ENCODE data around the gene MCCC1.

DNA sequence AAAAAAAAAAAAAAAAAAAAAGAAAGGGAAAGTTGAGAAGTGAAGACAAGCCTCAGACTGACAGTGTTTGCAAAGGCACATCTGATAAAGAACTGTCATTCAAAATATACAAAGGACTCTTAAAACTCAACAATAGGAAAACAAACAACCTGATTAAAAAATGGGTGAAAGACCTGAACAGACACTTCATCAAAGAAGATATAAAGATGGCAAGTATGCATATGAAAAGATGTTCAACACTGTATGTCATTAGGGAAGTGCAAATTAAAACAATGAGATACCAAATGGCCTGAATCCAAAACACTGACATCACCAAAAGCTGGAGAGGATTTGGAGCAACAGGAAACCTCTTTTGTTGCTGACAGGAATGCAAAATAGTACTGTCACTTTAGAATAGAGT, 48.6 kb downstream of the MCCC1 start:
- TF ChIP-seq, protein P1, sequence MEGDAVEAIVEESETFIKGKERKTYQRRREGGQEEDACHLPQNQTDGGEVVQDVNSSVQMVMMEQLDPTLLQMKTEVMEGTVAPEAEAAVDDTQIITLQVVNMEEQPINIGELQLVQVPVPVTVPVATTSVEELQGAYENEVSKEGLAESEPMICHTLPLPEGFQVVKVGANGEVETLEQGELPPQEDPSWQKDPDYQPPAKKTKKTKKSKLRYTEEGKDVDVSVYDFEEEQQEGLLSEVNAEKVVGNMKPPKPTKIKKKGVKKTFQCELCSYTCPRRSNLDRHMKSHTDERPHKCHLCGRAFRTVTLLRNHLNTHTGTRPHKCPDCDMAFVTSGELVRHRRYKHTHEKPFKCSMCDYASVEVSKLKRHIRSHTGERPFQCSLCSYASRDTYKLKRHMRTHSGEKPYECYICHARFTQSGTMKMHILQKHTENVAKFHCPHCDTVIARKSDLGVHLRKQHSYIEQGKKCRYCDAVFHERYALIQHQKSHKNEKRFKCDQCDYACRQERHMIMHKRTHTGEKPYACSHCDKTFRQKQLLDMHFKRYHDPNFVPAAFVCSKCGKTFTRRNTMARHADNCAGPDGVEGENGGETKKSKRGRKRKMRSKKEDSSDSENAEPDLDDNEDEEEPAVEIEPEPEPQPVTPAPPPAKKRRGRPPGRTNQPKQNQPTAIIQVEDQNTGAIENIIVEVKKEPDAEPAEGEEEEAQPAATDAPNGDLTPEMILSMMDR (IDR thresholded peaks at IDR 0.05) = no peak
- TF ChIP-seq POLR2AphosphoS5 (IDR thresholded peaks at IDR 0.05) (no peak), POLR2A (IDR thresholded peaks at IDR 0.05; ENCODE audit: low read depth) (no peak), EP300 (IDR thresholded peaks at IDR 0.05) (no peak)
